Stimulated activated CD4-positive, alpha-beta T cell treated with anti-CD3 and anti-CD28 coated beads, Interleukin-2, amount 100 ng/mL, for 48 hours (primary cell): ENCODE data around the gene P4HB.

Experiments
- DNase-seq, 2 donors: peaks; one replicate each; pipeline ENCODE4 v3.0.0-alpha.2; 2020

The P4HB gene

GRCh38 chr17:81895400-81895799, 35.1 kb upstream of the P4HB start:
- DNase-seq: no peak

GRCh38 chr17:81891303-81891552, 30.9 kb upstream of the P4HB start:
- DNase-seq: no peak

GRCh38 chr17:81890447-81891302, 30.3 kb upstream of the P4HB start:
- DNase-seq: no peak

DNA sequence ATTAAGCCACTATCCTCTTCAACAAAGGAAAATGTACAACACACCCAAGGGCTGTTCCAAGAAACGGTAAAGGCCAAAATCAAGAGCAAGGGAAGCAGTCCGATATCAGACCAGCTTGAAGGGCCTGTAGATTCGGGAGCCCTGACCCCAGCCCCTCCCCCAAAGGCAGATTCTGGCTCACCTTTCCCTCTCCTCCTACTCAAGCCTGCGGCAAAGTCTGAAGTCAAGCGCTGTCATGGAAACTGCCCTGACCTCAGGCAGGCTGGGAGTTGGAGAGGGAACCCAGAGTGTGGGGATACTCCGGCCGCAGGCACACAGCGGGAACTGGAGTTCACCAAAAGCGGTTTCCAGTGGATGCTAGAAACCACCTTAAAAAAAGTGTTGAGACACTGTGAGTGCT, 29.3 kb upstream of the P4HB start:
- no peak for DNase-seq

GRCh38 chr17:81888988-81889595, 28.8 kb upstream of the P4HB start:
- no peak for DNase-seq

GRCh38 chr17:81888105-81888987, 28.0 kb upstream of the P4HB start:
- DNase-seq: no peak

DNA sequence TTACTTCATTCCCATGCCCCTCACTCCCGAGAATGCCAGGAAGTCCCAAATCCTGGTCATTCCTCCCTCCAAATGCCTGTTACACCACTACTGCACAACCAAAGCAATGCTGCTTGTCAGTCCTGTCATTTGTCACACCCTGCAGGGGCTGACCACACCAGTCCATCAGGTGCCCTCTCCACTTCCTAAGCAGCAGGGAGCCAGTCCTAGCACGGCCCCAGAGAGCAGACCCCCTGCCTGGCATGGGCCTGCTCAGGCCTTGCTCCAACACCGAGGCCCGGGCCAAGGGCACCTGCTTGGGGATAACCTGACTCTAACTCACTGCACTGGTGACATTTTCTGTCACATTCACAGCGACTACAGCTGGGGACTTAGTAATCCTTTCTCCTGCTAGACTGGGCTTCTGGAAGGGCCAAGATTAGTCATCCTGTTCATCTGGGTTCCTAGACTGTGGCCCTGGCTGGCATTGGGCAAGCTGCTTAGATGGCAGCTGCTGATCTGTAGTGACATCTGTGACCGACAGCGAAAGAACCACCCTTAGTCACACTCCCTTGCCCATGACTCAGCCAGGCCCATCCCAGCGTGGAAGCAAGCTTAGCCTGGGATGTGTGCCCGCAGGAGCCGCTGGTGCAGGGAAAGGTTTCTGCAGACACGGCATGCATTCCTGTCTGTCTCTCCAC, 25.7 kb upstream of the P4HB start:
- DNase-seq: no peak

DNA sequence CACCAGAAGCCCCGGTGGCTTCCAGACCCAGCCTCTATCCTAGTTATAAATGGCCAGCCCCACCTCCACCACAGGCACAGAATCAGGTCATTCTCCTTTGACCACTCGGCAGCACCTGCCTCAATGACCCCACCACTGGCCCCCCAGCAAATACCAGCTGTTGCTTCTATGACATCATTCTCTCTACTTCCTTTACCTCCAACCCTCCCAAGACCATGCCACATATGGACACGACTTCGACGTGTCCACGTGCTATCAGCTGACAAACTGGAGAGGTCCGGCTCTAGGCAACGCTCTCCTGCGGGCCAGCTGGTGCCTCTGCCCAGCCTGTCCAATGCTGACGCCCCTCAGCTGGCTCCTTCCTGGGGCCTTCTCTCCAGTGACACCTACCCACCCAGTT, 25.1 kb upstream of the P4HB start:
- no peak for DNase-seq

DNA sequence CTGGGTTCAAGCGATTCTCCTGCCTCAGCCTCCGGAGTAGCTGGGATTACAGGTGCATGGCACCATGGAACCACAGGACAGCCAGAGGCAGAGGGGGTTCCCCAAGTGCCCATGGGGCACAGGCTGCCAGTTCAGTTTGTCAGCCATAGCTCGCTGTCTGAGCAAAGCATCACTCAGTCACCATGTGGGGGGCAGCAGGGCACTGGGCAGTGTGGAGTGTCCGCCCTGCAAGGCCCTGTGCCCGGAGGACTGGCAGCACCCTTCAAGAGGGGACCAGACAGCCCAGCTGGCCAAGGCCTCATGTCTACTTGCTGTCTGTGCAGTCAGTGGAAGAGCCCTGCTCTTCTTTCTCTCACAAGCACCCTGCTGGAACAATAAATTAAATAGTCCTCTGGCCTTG, 24.6 kb upstream of the P4HB start:
- DNase-seq: no peak

GRCh38 chr17:81884520-81884919, 24.2 kb upstream of the P4HB start:
- DNase-seq: no peak

DNA sequence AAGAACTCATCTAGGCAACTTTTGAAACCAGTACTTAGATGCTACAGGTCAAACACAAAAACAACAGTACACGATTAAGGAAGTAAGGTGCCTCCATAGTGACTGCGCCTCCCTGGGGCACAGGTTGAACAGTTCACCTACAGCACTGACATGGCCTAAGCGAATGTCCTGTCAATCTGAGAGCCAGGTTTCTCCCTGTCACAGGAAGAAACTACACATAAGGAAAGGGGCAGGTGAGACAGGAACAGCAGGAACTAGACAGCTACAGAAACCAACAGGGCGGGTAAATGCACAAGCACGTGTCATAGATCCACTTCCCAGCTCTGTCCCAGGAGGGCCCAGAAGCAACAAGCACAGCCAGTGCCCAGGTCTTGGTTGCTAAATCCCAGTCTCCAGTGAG, 18.8 kb upstream of the P4HB start:
- DNase-seq: no peak

GRCh38 chr17:81878294-81878693, 18.0 kb upstream of the P4HB start:
- no peak for DNase-seq

DNA sequence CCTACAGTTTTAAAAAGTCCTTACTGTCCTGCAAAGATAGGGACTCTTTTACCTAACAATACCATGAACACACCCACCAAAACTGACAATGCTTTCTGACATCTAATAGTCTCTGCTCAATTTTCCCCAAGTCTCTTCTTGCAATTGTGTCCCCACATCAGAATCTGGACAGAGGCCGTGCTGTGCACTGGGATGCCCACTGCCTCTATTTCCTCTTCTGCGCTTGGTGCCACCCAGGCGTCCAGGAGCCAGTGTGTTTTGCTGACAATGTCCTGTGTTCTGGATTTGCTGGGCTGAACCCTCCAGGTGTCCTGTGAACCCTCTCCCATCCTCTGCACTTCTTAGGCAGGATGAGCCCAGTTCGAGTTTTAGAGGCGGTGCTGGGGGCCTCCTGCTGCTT, 17.2 kb upstream of the P4HB start:
- DNase-seq: no peak

- peak; percentile 95 to 97 for DNase-seq
Observed at GRCh38 chr17:81871387-81872230, 11.3 kb upstream of the P4HB start.

GRCh38 chr17:81870981-81871386, 10.6 kb upstream of the P4HB start, which contains the start of gene ARHGDIA:
ARHGDIA (minus strand) TSS chr17:81871337; CDS start chr17:81869930, 1,407 bp downstream.
- DNase-seq: no peak

GRCh38 chr17:81870131-81870980, 10.0 kb upstream of the P4HB start:
- no peak for DNase-seq

DNA sequence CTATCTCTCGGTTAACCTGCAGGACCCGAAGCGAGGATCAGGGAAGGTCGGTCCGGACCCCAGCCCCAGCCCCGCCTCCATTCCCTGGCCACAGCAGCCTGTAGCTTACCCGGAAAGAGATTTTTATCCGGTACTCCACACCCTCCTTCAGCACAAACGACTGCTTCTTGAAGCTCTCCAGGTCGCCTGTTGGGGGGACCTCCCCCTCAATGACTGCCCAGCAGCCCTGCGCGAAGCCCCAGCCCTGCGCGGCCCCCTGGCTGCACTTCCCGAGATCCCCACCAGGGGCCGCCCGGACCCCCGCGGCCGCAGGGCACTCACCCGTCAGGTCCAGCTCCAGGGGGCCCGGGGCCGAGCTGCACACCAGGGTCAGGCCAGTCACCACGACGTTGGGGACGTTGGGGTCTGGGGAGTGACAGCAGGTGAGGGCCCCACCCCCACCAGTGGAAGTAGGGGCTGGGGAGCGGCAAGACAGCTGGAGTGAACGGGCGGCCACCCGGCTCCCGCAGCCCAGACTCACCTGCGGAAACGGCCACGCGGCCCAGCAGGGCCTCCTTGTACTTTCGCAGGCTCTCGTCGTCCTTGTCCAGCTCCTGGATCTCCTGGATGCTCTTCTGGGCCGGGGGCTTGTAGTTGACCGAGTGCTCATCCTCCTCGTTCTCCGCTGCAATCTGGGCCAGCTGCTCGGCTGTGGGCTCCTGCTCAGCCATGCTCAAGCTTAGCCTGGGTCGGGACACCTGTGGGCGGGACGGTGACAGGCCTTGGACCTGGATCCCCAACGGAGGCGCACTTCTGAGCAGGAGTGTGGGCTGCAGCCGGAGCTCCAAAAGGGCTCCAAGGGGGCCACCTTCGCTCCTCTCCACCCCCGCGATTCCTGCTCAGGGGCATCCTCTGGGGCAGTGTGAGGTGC, 9.1 kb upstream of the P4HB start:
- DNase-seq: no peak

GRCh38 chr17:81868674-81869220, 8.4 kb upstream of the P4HB start:
- no peak for DNase-seq

- DNase-seq: no peak
Observed at GRCh38 chr17:81867991-81868673, 7.8 kb upstream of the P4HB start.
